ENCODE results near the gene SNAP47. TPM values are rescaled to one million over a fixed set of nuclear protein-coding genes. Genes with fewer than 3 reads are reported as not detected.

The SNAP47 gene
- polyA plus RNA-seq, 2 of the 4 experiments (the other 2 are of a cell fraction), result 29.6 to 39.5 TPM

DNA sequence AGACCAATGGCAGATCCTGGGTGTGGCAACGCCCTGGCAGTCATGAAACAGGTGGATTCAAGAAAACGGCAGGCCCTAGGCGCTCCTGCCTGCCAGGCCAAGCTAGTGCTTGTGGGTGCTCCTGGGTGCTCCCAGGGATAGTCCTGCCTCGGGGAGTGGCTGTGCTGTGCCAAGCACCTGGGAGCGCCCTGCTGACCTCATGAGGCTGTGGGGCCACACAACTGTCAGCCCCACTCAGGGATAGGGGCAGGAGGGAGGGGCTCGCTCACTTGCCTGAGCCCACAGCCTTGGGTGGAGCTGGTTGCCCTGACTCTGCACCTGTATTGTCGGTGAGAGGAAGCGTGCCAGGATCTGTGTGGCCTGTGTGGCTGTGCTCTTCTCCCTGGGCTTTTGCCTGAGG lies 9.4 kb downstream of the SNAP47 start:
- Histone ChIP-seq H3K4me1 (no peaks in the 10 kb centered on the region), H3K27ac (no peak overlapping the region), H3K4me2 (no peak overlapping the region), H3K4me3 (no peak overlapping the region), H3K9me3 (no peaks in the 10 kb centered on the region)
- FAIRE-seq (no peak), ATAC-seq (no peak), DNase-seq (ENCODE audit: low read depth in 1 of 2, low spot score in 1 of 2) (no peak)
- WGBS (ENCODE audit: missing lambda C conversion rate), result 85% methylated on average over 7 of the region's 8 CpGs
- ChIA-PET POLR2A (interaction anchor here (0.6 kb wide), 1 partner anchor 182 kb away, joined by 5 read pairs; the partner anchor contains the start of gene ZNF678), CTCF (interaction anchor here (0.7 to 1.5 kb wide), 2 partner anchors 15 to 18 kb away, joined by 3 to 4 read pairs; no protein-coding TSS in a partner anchor)
- TF ChIP-seq RCOR1 (IDR thresholded peaks at IDR 0.05; ENCODE audit: low read depth, low read length) (no peak), ZC3H11A (IDR thresholded peaks at IDR 0.05) (no peak), CHD2 (IDR thresholded peaks at IDR 0.05; ENCODE audit: low read length, partially characterized antibody) (no peak), ZFP36 (IDR thresholded peaks at IDR 0.05; ENCODE audit: borderline replicate concordance, partially characterized antibody) (no peak)

GRCh38 chr1:227745568-227746265 lies 10.5 kb downstream of the SNAP47 start:
- TF ChIP-seq MYC (IDR thresholded peaks at IDR 0.05; ENCODE audit: borderline replicate concordance, low read length), result no peak
- TF ChIP-seq FOSL2 (IDR thresholded peaks at IDR 0.05), result no peak
- TF ChIP-seq FOSL2 (CRISPR knock-in tag; IDR thresholded peaks at IDR 0.05), result no peak
- TF ChIP-seq SMC3 (IDR thresholded peaks at IDR 0.05), result no peak
- no peak for TF ChIP-seq RNF2 (IDR thresholded peaks at IDR 0.05; ENCODE audit: borderline replicate concordance, low read depth)
- TF ChIP-seq REST (IDR thresholded peaks at IDR 0.05), result no peak
- no peak for TF ChIP-seq KDM1A (IDR thresholded peaks at IDR 0.05; ENCODE audit: low read depth)
- no peak for TF ChIP-seq HES2 (IDR thresholded peaks at IDR 0.05)
- no peak for TF ChIP-seq CEBPB (IDR thresholded peaks at IDR 0.05)
- Histone ChIP-seq H3K27ac (no peak overlapping the region), H3K4me2 (no peak overlapping the region), H3K4me1 (no peaks in the 10 kb centered on the region), H3K9me3 (no peaks in the 10 kb centered on the region), H3K4me3 (no peak overlapping the region)
- ChIA-PET POLR2A (no interaction called here), CTCF (no interaction called here)
- WGBS (ENCODE audit: missing lambda C conversion rate), result 93% methylated on average over 9 of the region's 12 CpGs
- FAIRE-seq (no peak), ATAC-seq (no peak), DNase-seq (ENCODE audit: low read depth in 1 of 2, low spot score in 1 of 2) (no peak)

DNA sequence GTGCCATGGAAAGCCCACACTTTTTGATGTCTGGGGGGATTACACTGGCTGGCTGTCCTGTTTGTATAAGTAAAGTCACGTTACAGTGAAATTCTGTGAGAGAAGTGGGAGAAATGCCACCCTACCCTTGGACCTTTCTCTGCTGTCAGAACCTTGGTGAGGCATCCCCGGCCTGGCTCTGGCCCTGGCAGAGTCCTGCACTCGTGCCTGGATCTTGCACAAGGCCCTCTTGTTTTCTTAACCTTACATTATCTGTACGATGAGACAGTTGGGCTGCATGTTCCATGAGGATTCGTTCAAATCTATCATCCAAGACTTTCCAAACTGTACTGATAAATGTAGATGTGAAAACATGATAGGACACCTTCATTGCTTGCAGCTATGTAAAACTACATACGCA lies 11.4 kb downstream of the SNAP47 start:
- POLR2A ChIA-PET, result no interaction called here
- 90% methylated on average over 6 of the region's 6 CpGs for WGBS (ENCODE audit: missing lambda C conversion rate)
- CTCF ChIA-PET, result no interaction called here
- TF ChIP-seq, protein P1, sequence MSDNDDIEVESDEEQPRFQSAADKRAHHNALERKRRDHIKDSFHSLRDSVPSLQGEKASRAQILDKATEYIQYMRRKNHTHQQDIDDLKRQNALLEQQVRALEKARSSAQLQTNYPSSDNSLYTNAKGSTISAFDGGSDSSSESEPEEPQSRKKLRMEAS (IDR thresholded peaks at IDR 0.05), result no peak
- TF ChIP-seq BCL3 (IDR thresholded peaks at IDR 0.05) (no peak), HOXB13 (CRISPR knock-in tag; IDR thresholded peaks at IDR 0.05; ENCODE audit: low read depth) (no peak)
- DNase-seq (ENCODE audit: low read depth in 1 of 2, low spot score in 1 of 2) (no peak), ATAC-seq (no peak), FAIRE-seq (no peak)
- Histone ChIP-seq H3K4me3 (no peak overlapping the region), H3K4me2 (no peak overlapping the region), H3K9me3 (no peaks in the 10 kb centered on the region), H3K4me1 (no peaks in the 10 kb centered on the region), H3K27ac (no peak overlapping the region)
